SU-DHL-6 (cell line): ENCODE results near the gene KCNJ1.

Source experiments
- EZH2phosphoT487 ChIP-seq: fragments of 200-600 bp; sonication (generic), shearing (Covaris generic); conservative IDR thresholded peaks from 2 replicates; pipeline ENCODE4 v1.6.1; 2018; ENCODE audit warnings: mild to moderate bottlenecking, antibody characterized with exemption, low read length, moderate library complexity, mixed read lengths
- TF ChIP-seq, protein P1 (sequence below): fragments of 200-600 bp; sonication (generic); IDR thresholded peaks from one replicate; pipeline ENCODE4 v1.5.1; 2017; ENCODE audit warnings: antibody characterized with exemption, mild to moderate bottlenecking, low read length, moderate library complexity; ENCODE audit not compliant: insufficient read depth, poor library complexity, severe bottlenecking

DNA sequence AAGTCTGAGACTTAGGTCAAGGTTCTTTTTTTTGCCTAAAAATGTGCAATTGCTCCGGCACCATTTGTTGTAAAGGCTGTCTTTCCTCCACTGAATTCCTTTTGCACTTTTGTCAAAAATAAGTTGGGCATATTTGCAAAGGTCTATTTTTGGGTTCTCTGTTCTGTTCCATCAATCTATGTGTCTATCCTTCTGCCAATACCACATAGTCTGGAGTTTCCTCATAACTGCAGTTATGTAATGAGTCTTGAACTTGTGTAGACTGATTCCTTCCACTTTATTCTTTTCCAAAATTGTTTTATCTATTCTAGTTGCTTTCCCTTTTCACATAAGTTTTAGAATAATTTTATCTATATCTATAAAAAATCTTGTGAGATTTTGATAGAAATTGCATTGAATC, 30.7 kb upstream of the KCNJ1 start:
- TF ChIP-seq, protein P1, sequence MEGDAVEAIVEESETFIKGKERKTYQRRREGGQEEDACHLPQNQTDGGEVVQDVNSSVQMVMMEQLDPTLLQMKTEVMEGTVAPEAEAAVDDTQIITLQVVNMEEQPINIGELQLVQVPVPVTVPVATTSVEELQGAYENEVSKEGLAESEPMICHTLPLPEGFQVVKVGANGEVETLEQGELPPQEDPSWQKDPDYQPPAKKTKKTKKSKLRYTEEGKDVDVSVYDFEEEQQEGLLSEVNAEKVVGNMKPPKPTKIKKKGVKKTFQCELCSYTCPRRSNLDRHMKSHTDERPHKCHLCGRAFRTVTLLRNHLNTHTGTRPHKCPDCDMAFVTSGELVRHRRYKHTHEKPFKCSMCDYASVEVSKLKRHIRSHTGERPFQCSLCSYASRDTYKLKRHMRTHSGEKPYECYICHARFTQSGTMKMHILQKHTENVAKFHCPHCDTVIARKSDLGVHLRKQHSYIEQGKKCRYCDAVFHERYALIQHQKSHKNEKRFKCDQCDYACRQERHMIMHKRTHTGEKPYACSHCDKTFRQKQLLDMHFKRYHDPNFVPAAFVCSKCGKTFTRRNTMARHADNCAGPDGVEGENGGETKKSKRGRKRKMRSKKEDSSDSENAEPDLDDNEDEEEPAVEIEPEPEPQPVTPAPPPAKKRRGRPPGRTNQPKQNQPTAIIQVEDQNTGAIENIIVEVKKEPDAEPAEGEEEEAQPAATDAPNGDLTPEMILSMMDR: no peak
- no peak for TF ChIP-seq EZH2phosphoT487
